ENCODE results near the gene MYO1D.
"Not testable (repeated sequence)": the region's sequence is repeated elsewhere in the genome, so short reads cannot be mapped to it uniquely, and the experiment has no call there.

MYO1D gene

DNA sequence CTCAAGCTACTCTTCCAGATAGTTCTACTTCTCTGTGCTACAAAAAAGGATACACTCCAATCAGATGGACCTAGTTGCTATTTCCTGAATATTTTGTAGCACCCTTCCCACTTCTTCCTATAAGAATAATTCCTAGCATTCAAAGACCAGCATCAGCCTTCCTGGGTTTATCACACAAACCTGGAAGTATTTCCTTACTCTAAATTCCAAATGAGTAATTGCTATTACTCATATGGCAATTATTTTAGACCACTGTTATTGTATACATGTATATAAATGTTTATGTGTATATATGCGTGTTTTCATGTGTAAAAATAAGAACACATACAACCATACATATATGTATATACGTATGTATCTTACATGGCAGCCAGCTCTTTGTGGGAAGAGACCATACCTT lies 130.6 kb downstream of the MYO1D start:
- TF ChIP-seq, protein P1, sequence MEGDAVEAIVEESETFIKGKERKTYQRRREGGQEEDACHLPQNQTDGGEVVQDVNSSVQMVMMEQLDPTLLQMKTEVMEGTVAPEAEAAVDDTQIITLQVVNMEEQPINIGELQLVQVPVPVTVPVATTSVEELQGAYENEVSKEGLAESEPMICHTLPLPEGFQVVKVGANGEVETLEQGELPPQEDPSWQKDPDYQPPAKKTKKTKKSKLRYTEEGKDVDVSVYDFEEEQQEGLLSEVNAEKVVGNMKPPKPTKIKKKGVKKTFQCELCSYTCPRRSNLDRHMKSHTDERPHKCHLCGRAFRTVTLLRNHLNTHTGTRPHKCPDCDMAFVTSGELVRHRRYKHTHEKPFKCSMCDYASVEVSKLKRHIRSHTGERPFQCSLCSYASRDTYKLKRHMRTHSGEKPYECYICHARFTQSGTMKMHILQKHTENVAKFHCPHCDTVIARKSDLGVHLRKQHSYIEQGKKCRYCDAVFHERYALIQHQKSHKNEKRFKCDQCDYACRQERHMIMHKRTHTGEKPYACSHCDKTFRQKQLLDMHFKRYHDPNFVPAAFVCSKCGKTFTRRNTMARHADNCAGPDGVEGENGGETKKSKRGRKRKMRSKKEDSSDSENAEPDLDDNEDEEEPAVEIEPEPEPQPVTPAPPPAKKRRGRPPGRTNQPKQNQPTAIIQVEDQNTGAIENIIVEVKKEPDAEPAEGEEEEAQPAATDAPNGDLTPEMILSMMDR (IDR thresholded peaks at IDR 0.05; ENCODE audit: insufficient read depth, low read depth, low read length, missing control alignments): no peak
- no peak overlapping the region for H3K4me3 ChIP-seq (ENCODE audit: low read length)
- peak; percentile 33 for DNase-seq (ENCODE audit: low read depth)

DNA sequence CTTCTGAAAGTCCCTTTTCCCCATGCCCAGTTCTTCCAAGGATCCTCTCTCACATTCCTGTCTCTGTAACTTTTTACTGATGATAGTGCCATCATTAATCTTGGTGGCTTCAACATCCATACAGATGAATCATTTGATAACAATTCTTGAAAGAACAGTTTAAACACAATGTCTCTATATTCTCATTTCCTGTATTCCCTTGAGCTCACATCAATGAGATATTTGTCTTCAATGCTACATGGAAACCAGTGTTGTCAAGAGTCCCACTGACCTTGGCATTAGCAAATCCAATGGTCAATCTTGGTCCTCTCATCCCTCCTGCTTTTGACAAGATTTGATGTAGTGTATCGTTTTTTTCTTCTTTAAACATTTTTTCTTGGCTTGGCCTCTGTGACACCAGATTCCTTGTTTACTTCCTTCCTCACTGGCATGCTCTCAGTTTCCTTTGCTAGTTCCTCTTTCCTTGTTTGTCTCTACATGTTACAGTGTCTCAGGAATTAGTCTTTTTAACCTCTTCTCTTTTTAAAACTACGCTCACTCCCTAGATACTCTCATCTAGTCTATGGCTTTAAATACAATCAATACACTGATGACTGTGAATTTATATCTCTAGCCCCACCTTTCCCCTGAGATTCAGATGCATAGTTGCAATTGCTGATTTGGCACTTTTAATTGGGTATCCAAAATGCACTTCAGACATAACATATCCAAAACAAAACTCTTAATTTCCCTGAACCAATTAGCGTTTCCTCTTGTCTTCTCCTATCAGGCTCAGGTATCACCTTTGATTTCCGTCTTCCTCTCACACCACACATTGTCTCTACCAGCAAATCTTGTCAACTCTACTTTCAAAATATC lies 134.0 kb downstream of the MYO1D start:
- no peak overlapping the region for H3K4me3 ChIP-seq (ENCODE audit: low read length)
- DNase-seq (ENCODE audit: low read depth): no peak
- TF ChIP-seq, protein P1 (IDR thresholded peaks at IDR 0.05; ENCODE audit: insufficient read depth, low read depth, low read length, missing control alignments): no peak

DNA sequence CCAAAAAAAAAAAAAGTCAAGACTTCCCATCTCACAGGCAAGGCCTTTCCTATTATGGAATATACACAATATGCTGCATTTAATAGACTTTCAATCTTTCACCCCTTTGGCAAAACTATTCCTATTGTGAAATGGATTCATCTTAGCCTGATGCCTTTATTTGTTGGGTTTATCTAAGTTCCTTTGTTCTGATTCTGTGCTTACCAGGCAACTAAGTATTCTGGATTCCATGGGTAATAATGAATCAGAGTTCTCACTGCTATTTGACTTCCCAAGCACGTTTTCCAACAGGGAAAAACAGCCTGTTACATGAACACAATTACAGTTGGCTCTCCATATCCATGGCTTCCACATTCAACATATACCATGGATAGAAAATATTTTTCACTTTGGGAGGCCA lies 135.5 kb downstream of the MYO1D start:
- no peak for DNase-seq (ENCODE audit: low read depth)
- TF ChIP-seq, protein P1 (IDR thresholded peaks at IDR 0.05; ENCODE audit: insufficient read depth, low read depth, low read length, missing control alignments): no peak
- no peak overlapping the region for H3K4me3 ChIP-seq (ENCODE audit: low read length)

DNA sequence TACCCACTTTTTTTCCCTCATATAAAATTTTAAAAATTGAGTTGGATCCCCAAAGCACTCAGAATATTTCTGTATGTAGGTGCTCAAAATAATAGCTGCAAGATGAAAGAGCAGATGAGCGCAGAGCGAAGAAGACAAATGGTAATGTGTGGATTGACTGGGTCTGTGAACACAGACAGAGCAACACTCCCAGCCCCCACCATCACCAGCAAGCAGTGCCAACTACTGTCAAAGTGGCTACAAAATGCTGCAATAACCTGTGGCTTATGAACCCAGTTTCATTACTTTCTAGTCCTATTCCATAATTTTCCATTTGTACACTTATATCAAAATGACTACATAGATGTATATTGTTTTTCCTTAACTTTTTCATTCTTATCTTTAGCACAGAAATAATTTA lies 137.2 kb downstream of the MYO1D start:
- no peak overlapping the region for H3K4me3 ChIP-seq (ENCODE audit: low read length)
- TF ChIP-seq, protein P1 (IDR thresholded peaks at IDR 0.05; ENCODE audit: insufficient read depth, low read depth, low read length, missing control alignments): no peak

DNA sequence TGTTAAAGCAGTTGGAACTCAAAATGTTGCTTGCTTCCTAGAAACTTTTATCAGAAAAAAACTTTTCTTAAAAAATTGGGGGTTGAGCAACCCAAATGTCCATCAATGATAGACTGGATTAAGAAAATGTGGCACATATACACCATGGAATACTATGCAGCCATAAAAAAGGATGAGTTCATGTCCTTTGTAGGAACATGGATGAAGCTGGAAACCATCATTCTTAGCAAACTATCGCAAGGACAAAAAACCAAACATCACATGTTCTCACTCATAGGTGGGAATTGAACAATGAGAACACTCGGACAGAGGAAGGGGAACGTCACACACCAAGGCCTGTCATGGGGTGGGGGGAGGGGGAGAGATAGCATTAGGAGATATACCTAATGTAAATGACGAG lies 137.8 kb downstream of the MYO1D start:
- DNase-seq (ENCODE audit: low read depth); H3K4me3 ChIP-seq (ENCODE audit: low read length): not testable (repeated sequence)

More for the DNA sequence above, 137.2 kb downstream of the MYO1D start:
- no peak for DNase-seq (ENCODE audit: low read depth)

DNA sequence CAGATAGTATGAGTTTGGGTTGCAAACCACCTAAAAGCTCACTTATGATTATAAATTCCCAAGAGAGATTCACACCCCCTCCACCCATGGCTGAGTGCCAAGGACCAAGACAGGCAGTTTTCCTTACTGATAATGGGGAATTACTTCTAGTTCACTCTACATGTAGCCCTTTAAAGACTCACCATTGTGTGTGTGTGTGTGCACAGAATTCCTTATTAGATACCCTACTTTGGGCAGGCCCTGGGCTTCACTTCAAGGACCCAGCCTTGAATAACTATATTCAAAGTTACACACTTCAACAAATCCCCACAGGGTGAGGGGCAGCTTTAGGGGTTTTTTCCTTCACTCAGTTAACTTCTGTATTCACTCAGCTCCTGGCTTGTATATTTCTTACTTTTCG lies 143.5 kb downstream of the MYO1D start:
- DNase-seq (ENCODE audit: low read depth): no peak
- TF ChIP-seq, protein P1 (IDR thresholded peaks at IDR 0.05; ENCODE audit: insufficient read depth, low read depth, low read length, missing control alignments): no peak
- H3K4me3 ChIP-seq (ENCODE audit: low read length): no peak overlapping the region

DNA sequence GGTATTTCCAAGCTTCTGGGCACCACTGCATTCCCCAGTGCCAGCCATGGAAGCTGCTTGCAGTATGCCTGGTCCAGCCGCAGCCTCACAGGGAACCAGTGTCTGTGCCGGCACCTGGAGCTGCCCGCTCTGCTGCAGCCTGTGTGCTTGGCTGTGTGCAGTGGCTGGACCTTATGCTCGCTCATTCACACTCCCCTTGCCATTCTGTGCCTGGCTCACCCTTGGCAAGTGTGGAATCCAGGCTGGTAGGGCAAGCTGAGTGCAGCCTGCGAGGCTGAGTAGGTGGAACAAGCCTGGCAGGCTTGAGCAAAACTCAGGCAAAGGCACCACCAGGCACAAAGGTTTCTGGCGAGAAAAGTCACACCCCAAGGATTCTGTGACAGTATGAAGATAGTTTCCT lies 144.0 kb downstream of the MYO1D start:
- TF ChIP-seq, protein P1 (IDR thresholded peaks at IDR 0.05; ENCODE audit: insufficient read depth, low read depth, low read length, missing control alignments): no peak
- no peak overlapping the region for H3K4me3 ChIP-seq (ENCODE audit: low read length)
- DNase-seq (ENCODE audit: low read depth): no peak

Measured in epithelial cell of esophagus (primary cell).